ENCODE results near the gene NNMT. TPM values are rescaled to one million over a fixed set of nuclear protein-coding genes. Genes with fewer than 3 reads are reported as not detected.

Gene NNMT
- polyA plus RNA-seq, 1 donor from 2014 or later = not detected

DNA sequence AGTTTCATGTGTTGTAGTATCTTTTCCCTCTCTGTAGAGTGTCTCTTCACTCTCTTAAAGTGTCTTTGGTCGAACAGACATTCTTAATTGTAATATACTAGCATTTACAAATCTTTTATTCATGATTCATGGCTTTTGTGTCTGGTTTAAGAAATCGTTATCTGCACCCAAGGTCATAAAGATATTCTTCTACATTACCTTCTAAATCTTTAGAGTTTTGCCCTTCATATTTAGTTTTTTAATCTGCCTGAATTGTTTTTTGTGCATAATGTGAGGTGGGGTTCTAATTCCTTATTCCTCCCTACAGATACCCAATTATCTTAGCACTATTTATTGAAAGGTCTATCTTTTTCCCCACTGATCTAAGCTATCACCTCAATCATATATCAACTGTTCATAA, 9.0 kb upstream of the NNMT start:
- Histone ChIP-seq H3F3A (ENCODE audit: insufficient read depth, low read length, poor library complexity, severe bottlenecking) (no peaks in the 10 kb centered on the region), H3K9me2 (ENCODE audit: insufficient read depth, low read length) (no peaks in the 10 kb centered on the region), H3K27ac (ENCODE audit: low read length) (no peak overlapping the region), H3K9ac (ENCODE audit: low read length) (no peak overlapping the region), H4K20me1 (ENCODE audit: insufficient read depth) (no peaks in the 10 kb centered on the region), H3K79me2 (replicated peaks; ENCODE audit: insufficient read depth, low read length) (no peaks in the 10 kb centered on the region), H3K4me2 (ENCODE audit: low read length) (no peak overlapping the region), H2AFZ (ENCODE audit: low read depth, low read length) (no peak overlapping the region), H3K36me3 (ENCODE audit: insufficient read depth, low read length) (no peaks in the 10 kb centered on the region), H3K27me3 (ENCODE audit: insufficient read depth, low read depth, low read length) (no peaks in the 10 kb centered on the region), H3K9me3 (ENCODE audit: low read length) (no peaks in the 10 kb centered on the region), H3K4me3 (ENCODE audit: low read length) (no peak overlapping the region)
- TF ChIP-seq, protein P1, sequence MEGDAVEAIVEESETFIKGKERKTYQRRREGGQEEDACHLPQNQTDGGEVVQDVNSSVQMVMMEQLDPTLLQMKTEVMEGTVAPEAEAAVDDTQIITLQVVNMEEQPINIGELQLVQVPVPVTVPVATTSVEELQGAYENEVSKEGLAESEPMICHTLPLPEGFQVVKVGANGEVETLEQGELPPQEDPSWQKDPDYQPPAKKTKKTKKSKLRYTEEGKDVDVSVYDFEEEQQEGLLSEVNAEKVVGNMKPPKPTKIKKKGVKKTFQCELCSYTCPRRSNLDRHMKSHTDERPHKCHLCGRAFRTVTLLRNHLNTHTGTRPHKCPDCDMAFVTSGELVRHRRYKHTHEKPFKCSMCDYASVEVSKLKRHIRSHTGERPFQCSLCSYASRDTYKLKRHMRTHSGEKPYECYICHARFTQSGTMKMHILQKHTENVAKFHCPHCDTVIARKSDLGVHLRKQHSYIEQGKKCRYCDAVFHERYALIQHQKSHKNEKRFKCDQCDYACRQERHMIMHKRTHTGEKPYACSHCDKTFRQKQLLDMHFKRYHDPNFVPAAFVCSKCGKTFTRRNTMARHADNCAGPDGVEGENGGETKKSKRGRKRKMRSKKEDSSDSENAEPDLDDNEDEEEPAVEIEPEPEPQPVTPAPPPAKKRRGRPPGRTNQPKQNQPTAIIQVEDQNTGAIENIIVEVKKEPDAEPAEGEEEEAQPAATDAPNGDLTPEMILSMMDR (IDR thresholded peaks at IDR 0.05; ENCODE audit: poor library complexity, severe bottlenecking) = no peak
- TF ChIP-seq EZH2 (IDR thresholded peaks at IDR 0.05; ENCODE audit: borderline replicate concordance, insufficient read depth, low read length, poor library complexity, severe bottlenecking) (no peak), SMC3 (conservative IDR thresholded peaks at IDR 0.05; ENCODE audit: poor library complexity) (no peak), EP300 (conservative IDR thresholded peaks at IDR 0.05; ENCODE audit: poor library complexity, severe bottlenecking) (no peak)
- TF ChIP-seq, protein P2, sequence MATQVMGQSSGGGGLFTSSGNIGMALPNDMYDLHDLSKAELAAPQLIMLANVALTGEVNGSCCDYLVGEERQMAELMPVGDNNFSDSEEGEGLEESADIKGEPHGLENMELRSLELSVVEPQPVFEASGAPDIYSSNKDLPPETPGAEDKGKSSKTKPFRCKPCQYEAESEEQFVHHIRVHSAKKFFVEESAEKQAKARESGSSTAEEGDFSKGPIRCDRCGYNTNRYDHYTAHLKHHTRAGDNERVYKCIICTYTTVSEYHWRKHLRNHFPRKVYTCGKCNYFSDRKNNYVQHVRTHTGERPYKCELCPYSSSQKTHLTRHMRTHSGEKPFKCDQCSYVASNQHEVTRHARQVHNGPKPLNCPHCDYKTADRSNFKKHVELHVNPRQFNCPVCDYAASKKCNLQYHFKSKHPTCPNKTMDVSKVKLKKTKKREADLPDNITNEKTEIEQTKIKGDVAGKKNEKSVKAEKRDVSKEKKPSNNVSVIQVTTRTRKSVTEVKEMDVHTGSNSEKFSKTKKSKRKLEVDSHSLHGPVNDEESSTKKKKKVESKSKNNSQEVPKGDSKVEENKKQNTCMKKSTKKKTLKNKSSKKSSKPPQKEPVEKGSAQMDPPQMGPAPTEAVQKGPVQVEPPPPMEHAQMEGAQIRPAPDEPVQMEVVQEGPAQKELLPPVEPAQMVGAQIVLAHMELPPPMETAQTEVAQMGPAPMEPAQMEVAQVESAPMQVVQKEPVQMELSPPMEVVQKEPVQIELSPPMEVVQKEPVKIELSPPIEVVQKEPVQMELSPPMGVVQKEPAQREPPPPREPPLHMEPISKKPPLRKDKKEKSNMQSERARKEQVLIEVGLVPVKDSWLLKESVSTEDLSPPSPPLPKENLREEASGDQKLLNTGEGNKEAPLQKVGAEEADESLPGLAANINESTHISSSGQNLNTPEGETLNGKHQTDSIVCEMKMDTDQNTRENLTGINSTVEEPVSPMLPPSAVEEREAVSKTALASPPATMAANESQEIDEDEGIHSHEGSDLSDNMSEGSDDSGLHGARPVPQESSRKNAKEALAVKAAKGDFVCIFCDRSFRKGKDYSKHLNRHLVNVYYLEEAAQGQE (IDR thresholded peaks at IDR 0.05; ENCODE audit: borderline replicate concordance) = no peak

DNA sequence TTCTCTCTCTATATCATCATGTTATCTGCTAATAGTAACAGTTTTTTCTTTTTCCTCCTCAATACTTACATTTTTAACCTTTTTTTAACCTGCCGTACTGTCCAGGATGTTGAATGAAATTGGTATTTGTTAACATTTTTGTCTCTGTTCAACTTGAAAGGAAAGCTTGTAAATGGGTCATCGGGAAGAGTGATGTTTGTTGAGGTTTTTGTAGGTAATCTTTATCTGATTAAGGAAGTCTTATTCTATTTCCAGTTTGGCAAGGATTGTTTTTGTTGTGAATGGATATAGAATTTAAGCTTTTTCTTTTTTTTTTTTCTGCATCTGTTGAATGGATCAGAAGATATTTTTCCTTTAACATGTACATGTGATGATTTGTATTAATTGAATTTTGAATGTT, 8.1 kb upstream of the NNMT start:
- Histone ChIP-seq H3F3A (ENCODE audit: insufficient read depth, low read length, poor library complexity, severe bottlenecking) (no peaks in the 10 kb centered on the region), H4K20me1 (ENCODE audit: insufficient read depth) (no peaks in the 10 kb centered on the region), H3K27ac (ENCODE audit: low read length) (no peak overlapping the region), H2AFZ (ENCODE audit: low read depth, low read length) (no peak overlapping the region), H3K4me2 (ENCODE audit: low read length) (no peak overlapping the region), H3K79me2 (replicated peaks; ENCODE audit: insufficient read depth, low read length) (no peaks in the 10 kb centered on the region), H3K9me3 (ENCODE audit: low read length) (no peaks in the 10 kb centered on the region), H3K4me3 (ENCODE audit: low read length) (no peak overlapping the region), H3K9ac (ENCODE audit: low read length) (no peak overlapping the region), H3K9me2 (ENCODE audit: insufficient read depth, low read length) (no peaks in the 10 kb centered on the region), H3K27me3 (ENCODE audit: insufficient read depth, low read depth, low read length) (no peaks in the 10 kb centered on the region), H3K36me3 (ENCODE audit: insufficient read depth, low read length) (no peaks in the 10 kb centered on the region)
- TF ChIP-seq EZH2 (IDR thresholded peaks at IDR 0.05; ENCODE audit: borderline replicate concordance, insufficient read depth, low read length, poor library complexity, severe bottlenecking) (no peak), POLR2AphosphoS5 (IDR thresholded peaks at IDR 0.05) (no peak), SMC3 (conservative IDR thresholded peaks at IDR 0.05; ENCODE audit: poor library complexity) (no peak), EP300 (conservative IDR thresholded peaks at IDR 0.05; ENCODE audit: poor library complexity, severe bottlenecking) (no peak), TAF1 (IDR thresholded peaks at IDR 0.05; ENCODE audit: low read depth) (no peak), MXI1 (conservative IDR thresholded peaks at IDR 0.05; ENCODE audit: poor library complexity, severe bottlenecking) (no peak), RAD21 (conservative IDR thresholded peaks at IDR 0.05) (no peak)
- TF ChIP-seq, protein P1 (IDR thresholded peaks at IDR 0.05; ENCODE audit: poor library complexity, severe bottlenecking) = no peak
- TF ChIP-seq, protein P2 (IDR thresholded peaks at IDR 0.05; ENCODE audit: borderline replicate concordance) = no peak
